ENCODE data around the gene HTRA3. TPM values are rescaled to one million over a fixed set of nuclear protein-coding genes. Genes with fewer than 3 reads are reported as not detected.

The HTRA3 gene
- total and polyA plus RNA-seq, 7 donors, result 7.2 to 26.4 (median 14.0) TPM

- H3K36me3 ChIP-seq (ENCODE audit: insufficient read depth in 1 of 2, low read depth in 1 of 2), result no peaks in the 10 kb centered on the region
- no peaks in the 10 kb centered on the region for H3K27me3 ChIP-seq (ENCODE audit: insufficient read depth in 3 of 3, low read length in 2 of 3)
- ATAC-seq (no peak), DNase-seq (no peak)
- intact Hi-C loops (cut with DNase I), result no loop called here
- no peak overlapping the region for H3K27ac ChIP-seq
- no peak overlapping the region for H3K4me3 ChIP-seq
- H3K4me1 ChIP-seq, result peaks cover 16% of the 10 kb centered on the region
- TF ChIP-seq, protein P1, sequence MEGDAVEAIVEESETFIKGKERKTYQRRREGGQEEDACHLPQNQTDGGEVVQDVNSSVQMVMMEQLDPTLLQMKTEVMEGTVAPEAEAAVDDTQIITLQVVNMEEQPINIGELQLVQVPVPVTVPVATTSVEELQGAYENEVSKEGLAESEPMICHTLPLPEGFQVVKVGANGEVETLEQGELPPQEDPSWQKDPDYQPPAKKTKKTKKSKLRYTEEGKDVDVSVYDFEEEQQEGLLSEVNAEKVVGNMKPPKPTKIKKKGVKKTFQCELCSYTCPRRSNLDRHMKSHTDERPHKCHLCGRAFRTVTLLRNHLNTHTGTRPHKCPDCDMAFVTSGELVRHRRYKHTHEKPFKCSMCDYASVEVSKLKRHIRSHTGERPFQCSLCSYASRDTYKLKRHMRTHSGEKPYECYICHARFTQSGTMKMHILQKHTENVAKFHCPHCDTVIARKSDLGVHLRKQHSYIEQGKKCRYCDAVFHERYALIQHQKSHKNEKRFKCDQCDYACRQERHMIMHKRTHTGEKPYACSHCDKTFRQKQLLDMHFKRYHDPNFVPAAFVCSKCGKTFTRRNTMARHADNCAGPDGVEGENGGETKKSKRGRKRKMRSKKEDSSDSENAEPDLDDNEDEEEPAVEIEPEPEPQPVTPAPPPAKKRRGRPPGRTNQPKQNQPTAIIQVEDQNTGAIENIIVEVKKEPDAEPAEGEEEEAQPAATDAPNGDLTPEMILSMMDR (IDR thresholded peaks at IDR 0.05), result no peak
- H3K9me3 ChIP-seq, result no peaks in the 10 kb centered on the region
- 95 to 97% (median 96%) methylated on average over 2 of the region's 2 CpGs for WGBS, 3 donors
Measured at GRCh38 chr4:8321220-8321619, 51.7 kb downstream of the HTRA3 start.

- H3K27me3 ChIP-seq (ENCODE audit: insufficient read depth in 3 of 3, low read length in 2 of 3), result no peaks in the 10 kb centered on the region
- H3K4me3 ChIP-seq, result no peak overlapping the region
- H3K36me3 ChIP-seq (ENCODE audit: insufficient read depth in 1 of 2, low read depth in 1 of 2), result no peaks in the 10 kb centered on the region
- ATAC-seq (no peak), DNase-seq (no peak)
- 77 to 80% (median 79%) methylated on average over 5 of the region's 5 CpGs for WGBS, 3 donors
- no peak overlapping the region for H3K27ac ChIP-seq
- peaks cover 4% of the 10 kb centered on the region for H3K9me3 ChIP-seq
- intact Hi-C loops (cut with DNase I), result loop anchor here in 1 of 2 donors (1.0 kb wide), 1 partner anchor 49 kb away; no protein-coding TSS in a partner anchor
- H3K4me1 ChIP-seq, result peaks cover 16% of the 10 kb centered on the region
- TF ChIP-seq, protein P1 (IDR thresholded peaks at IDR 0.05), result no peak
Measured at GRCh38 chr4:8321771-8322170, 52.2 kb downstream of the HTRA3 start.

DNA sequence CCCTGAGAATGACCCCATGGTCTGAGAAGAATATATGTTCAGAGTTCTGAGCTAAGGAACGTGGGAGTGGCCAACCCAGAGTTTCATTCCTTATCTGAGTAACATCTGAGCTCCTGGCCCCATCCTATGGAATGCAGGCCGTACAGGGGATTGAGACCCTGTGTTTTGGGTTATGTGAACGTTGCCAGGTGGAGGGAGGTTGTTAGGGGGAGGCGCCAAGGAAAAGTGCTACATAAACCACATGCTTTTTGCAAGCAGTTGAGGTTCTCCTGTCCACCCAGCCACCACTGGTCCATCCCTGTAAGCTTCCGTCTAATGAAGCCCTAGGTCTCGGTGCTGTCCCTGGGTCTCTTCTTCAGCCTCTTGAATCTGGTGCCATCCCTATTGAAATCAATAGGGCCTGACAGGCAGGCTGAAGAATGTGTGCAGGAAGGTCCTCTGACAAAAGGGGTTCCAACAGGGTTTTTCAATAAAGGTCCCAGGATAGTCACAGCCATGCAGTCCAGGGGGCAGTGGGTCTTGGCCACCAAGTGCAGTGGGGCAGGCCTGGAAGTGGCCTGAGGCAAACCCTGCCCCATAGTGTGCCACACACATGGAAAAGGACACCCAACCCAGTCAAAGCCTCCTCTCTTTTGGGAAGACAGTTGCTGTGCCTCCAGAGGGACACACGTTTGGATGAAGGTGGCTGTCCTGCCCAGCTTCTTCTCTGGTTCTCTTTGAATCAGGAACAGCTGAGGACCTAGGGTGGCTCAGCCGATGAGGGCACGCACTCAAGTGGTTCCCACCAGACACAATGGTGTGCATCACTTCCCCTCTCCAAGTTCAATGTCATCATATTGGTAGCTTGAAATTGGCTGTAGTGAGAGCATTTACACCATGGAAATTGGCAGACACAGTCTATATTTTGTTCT lies 53.5 kb downstream of the HTRA3 start:
- WGBS, 3 donors, result 84 to 90% (median 84%) methylated on average over 9 of the region's 9 CpGs
- peaks cover 16% of the 10 kb centered on the region for H3K4me1 ChIP-seq
- intact Hi-C loops (cut with DNase I), result loop anchor here in 1 of 2 donors (1.0 kb wide), 1 partner anchor 51 kb away; no protein-coding TSS in a partner anchor
- ATAC-seq, result no peak
- H3K27me3 ChIP-seq (ENCODE audit: insufficient read depth in 3 of 3, low read length in 2 of 3), result no peaks in the 10 kb centered on the region
- peaks cover 4% of the 10 kb centered on the region for H3K9me3 ChIP-seq
- H3K36me3 ChIP-seq (ENCODE audit: insufficient read depth in 1 of 2, low read depth in 1 of 2), result no peaks in the 10 kb centered on the region
- H3K27ac ChIP-seq, result no peak overlapping the region
- H3K4me3 ChIP-seq, result no peak overlapping the region
- TF ChIP-seq, protein P1 (IDR thresholded peaks at IDR 0.05), result no peak
- peak in 1 of 2 donors; percentile 36 for DNase-seq

DNA sequence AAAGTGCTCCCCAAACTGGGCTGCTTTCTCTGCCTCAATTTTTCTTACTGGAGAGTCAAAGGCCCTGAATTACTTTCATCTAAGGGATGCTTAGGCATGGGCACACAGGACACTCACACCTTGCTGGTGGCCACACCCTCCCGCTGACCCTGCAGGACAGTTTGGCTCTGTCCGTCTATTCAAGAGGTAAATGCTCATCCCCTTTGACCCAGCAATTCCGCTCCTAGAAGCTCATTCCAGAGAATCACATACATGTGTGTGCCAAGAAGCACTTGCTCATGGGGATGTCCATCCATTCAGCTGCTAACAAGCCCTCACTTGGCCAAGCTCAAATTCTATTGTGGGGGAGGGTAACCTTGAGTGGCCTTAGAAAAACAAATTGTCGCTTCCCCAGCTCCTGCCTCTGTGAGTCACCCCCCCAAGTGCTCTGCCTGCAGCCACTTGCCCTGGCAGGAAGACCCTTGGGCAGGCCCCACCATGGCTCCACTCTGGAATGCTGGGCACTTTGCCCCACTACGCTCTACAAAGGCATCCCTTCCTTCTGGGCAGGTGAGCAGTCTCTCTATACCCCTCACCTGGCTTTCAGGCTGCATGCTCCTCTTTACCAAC lies 54.5 kb downstream of the HTRA3 start:
- Histone ChIP-seq H3K4me3 (no peak overlapping the region), H3K36me3 (ENCODE audit: insufficient read depth in 1 of 2, low read depth in 1 of 2) (no peaks in the 10 kb centered on the region), H3K4me1 (peaks cover 16% of the 10 kb centered on the region), H3K9me3 (peaks cover 4% of the 10 kb centered on the region), H3K27me3 (ENCODE audit: insufficient read depth in 3 of 3, low read length in 2 of 3) (no peaks in the 10 kb centered on the region), H3K27ac (no peak overlapping the region)
- no peak for ATAC-seq
- DNase-seq, result no peak
- intact Hi-C loops (cut with DNase I), result no loop called here
- TF ChIP-seq, protein P1 (IDR thresholded peaks at IDR 0.05), result no peak
- 69 to 78% (median 77%) methylated on average over 5 of the region's 5 CpGs for WGBS, 3 donors

Data from psoas muscle (tissue), 8 donors.